HL-60/S4 treated with phorbol 12-myristate 13-acetate at 8.2 ng/mL for 4 days and 3 days (cell line): ENCODE results near the gene TELO2.
"Not testable (repeated sequence)": the region's sequence is repeated elsewhere in the genome, so short reads cannot be mapped to it uniquely, and the experiment has no call there.

ENCODE experiments used
- in situ Hi-C: fragments of 300-500 bp; cut with MboI; formaldehyde crosslinking; loops from 2 replicates; pipeline ENCODE4 v1.15.0; 2022; ENCODE audit warnings: low sequenced_read_pairs

The TELO2 gene

DNA sequence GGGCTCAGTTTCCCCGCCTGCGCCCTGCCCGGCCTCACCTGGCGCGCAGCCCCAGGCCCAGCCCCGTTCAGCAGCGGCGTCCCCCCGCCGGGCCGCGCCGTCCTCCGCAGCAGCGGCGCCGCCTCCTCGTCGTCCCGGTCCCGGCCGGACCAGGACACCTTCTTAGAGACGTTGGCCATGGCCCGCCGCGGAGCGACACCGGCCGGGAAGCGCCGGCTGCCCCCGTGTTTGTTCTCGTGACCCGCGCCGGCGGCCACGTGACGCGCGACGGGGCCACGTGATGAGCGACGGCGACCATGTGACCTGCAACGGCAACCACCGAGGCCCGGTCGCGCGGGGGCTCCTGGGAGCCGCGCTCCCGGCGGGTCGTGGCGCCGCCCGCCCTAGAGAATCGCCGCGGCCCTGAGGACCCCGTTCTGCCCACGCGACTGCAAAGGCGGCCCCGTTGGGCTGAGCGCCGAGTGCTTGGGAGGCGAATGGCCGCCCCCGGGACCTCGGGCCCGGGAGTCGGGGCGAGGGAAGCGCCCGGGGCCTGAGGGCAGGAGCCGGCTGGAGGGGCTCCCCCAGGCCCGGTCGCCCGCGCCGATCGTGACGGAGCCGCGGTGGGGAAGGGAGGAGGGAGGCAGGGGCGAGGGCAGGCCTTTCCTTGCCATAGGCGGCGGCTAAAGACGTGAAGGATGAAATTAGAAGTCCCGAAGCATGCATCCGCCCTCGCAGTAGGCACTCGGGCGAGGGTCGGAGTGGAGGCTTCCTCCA is 18.2 kb upstream of the TELO2 start, which contains the start of gene CLCN7:
Gene CLCN7, minus strand, starts transcription at position 233 of the 756 bp plus-strand sequence. Its CDS starts 54 bp downstream, at position 179.
- in situ Hi-C loops: no loop called here

DNA sequence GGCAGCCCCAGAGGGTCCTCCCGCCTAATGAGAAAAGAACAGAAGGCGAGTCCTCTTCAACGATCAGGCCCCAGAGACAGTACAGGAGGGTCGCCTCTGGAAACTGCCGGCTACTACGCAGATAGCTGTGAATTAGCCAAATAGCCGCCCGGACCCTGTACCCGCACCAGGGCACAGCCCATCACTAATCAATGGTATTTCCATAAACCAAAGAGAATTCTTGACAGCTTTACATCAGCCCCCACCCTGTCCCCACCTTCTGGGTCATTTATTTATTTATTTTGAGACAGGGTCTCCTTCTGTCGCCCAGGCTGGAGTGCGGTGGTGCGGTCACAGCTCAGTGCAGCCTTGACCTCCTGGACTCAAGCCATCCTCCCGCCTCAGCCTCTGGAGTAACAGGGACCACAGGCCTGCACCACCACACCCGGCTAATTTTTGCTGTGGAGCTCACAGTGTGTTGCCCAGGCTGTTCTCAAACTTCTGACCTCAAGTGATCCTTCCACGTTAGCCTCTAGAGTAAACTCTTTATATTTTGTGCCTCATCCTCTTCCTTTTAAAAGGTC is 17.5 kb upstream of the TELO2 start:
- in situ Hi-C loops: no loop called here

DNA sequence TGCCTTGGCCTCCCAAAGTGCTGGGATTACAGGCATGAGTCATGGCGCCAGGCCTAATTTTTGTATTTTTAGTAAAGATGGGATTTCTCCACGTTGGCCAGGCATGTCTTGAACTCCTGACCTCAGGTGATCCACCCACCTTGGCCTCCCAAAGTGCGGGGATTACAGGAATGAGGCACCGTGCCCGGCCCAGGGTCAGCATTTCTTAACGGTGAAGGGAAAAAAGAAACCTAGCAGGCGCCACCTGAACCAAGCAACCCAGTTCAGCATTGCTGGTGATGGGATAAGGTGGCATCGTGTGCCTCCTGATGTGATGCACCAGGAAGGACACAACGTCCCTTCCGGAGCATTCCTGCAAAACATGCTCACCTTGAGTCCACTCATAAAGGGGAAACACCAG is 16.1 kb upstream of the TELO2 start:
- in situ Hi-C loops: no loop called here

DNA sequence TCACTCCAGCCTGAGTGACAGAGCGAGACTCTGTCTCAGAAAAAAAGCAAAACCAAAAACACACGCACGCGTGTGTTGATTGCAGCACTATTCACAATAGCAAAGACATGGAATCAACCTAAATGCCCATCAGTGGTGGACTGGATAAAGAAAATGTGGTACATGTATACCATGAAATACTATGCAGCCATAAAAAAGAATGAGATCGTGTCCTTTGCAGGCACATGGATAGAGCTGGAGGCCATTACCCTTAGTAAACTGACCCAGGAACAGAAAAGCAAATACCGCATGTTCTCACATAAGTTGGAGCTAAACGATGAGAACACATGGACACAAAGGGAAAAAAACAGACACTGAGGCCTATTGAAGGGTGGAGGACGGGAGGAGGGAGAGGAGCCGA is 14.2 kb upstream of the TELO2 start:
- in situ Hi-C loops: not testable (repeated sequence)

DNA sequence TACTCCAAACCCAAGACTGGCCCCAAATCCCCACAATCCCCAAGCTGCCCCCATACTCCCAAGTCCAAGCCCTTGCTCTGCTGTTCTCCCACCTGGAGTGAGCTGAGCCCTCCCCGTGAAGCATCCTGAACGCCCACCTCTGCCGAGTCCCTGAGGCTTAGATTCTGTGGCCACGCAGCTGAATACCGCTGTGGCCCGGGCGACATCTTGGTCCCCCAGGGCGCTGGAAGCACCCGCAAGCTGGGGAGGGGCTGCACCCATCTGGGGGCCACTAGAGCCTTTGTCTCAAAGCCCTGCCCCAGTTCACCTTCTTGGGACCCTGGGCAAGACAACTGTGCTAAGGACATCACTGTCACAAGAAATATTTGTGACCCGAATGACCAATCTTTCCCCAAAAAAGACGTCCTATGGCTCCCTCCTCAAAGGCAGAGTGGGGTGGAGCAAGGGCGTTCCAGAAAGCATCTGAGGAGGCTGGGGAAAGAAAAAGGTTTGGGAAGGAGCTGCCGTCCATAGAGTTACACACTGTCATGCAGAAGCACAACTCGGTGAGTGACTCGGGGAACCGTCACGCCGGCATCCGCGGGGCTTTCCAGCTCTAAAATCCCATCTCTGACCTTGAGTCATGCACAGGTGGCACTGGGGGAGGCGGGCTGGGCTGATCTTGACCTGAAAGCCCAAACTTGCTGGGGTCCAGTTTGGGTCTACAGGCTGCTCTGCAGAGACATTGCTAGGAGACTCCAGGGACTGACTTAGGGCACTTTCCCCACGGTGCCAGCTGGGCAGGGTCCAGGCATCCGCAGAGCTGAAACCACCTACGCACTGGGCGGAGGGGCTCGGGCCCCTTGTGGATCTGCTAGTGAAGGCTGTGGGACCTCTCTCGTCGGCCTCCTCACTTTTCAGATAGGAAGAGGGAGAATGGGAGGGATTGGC is 11.0 kb upstream of the TELO2 start:
- in situ Hi-C loops: no loop called here

DNA sequence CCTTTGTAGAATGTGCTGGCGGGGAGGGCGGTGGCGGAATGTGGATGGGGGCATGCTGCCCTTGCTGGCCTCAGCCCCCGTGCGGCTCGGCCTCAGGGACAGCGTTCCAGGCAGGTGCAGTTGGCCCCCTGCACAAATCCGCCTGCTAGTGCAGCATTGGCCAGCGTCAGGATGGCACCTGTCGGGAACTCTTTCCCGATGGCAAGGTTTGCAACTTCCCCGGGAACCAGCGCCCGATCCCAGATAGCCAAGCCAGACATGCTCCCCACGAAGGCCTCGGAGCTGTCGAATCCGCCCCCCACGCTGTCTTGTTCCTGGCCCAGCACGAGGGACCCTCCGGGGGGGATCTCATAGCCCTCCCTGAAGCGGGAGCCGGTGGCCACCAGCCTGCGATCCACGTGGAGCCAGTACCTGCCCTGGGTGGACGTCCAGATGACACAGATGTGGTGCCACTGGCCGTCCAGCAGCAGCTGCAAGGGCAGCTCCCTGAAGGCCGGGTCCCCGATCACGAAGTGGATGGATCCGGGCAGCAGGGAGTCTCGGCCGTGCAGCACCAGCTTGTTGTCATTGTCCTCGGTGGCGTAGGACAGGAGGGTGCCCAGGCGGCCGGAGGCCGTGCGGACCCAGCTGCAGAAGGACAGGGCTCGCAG is 7.2 kb upstream of the TELO2 start:
- in situ Hi-C loops: no loop called here

DNA sequence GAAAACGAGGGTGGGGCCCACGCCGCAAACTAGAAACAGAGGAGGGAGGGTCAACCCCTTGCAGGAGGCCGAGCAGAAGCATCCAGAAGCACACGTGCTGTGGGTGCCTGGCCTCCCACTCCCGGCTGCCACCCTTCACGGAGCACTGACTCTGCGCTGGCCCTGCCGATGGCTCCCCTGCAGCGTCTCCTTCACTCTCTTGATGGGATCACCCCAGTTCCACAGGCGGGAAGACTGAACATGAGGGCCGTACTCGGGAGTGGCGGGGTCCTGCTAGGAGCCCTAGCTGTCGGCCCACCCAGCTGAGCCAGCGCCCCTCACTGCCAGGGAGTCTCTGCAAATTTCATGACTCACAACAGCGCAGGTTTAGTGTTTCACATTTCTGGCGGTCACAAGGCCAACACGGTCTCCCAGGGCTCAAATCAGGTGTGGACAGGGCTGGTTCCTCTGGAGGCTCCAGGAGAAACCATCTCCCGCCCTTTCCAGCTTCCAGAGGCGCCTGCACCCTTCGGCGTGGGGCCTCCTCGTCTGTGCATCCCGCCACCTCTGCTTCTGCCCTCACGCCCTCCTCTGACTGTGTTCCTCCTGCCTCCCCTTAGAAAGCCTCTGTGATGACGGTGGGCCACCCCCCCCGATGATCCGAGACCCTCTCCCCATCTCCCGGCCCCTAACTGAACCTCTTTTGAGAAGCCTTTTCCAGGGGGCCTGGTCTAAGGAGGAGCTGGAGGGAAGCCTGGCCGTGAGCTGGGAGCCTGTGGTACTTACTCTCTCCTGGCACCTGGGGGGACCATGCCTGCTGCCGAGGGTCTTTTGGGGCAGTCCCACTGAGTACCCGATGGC is 6.4 kb upstream of the TELO2 start:
- in situ Hi-C loops: no loop called here

DNA sequence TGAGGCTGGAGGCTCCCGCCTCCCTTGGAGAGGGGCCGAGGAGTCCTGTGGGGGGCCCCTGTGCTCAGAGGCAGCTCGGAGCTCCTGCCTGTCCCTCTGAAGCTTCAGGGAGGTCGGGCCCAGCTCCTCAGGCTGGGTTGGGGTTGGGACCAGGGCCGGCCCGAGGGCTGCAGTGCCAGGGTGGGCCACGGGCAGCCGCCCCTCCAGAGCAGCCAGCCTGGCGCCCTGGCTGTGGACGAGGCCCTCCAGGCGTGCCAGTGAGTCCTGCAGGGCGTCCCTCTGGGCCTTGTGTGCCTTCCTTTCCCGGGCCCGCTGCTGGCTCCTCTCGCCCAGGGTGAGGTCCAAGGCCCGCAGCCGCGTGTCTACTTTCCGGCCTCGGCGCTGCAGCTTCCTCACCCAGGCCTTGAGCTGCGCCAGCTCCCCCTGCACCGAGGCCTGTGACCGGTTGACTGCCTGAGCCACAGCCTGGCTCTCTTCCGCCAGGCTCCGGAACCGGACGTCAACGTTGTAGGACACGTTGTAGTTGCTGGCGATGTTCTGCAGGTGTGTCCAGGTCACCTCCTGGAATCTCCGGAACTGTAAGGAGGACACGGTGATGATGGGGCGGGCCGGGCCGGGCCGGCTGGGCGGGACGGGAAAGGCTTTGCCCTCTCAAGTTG is 5.6 kb upstream of the TELO2 start:
- in situ Hi-C loops: no loop called here

DNA sequence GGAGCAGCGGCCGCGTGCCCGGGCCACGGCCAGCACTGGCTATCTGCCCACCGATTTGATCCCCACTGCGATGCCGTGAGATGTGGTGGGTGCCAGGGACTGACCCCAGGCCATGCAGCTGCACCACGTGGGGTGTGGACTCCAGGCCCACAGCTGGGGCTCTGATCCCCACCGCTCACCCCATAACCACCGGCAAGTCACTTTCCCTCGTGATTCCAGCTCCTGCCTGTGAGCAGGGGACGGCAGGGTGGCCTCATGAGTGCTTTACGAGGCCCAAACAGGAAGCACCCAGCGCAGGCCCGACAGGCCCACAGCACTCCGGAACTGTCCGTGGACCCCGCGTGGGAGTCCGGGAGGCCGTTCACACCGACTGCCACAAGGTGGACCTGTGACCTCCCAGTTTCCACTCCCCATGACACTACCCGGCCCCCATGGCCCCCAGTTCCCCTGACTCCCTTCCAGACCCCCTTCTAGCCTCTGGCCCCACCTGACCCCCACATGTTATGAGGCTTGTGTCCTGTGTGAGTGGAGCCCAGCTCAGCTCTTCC is 5.0 kb upstream of the TELO2 start:
- in situ Hi-C loops: no loop called here

DNA sequence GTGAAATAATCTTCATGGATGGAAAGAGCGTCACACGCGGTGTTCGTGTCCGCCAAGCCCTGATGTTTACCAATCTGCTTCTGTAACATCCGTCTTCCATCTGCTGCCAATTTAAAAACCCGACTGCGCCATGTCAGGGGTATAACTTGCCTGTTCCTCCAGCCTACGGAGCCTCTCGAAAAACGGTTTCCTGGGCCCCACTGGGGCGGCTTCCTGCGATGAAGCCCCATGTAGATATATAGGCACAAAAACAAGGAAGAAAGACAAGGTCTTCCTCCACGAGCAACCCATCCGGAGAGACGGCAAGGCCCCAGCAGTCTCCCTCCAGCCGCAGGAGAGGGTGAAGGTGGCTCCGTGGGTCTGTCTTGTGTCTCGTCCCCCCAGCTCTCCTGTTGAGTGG is 4.5 kb upstream of the TELO2 start, which contains the start of gene PTX4:
Gene PTX4, minus strand, starts transcription at position 326 of the 400 bp plus-strand sequence. Its CDS starts 35 bp downstream, at position 291.
- in situ Hi-C loops: no loop called here

DNA sequence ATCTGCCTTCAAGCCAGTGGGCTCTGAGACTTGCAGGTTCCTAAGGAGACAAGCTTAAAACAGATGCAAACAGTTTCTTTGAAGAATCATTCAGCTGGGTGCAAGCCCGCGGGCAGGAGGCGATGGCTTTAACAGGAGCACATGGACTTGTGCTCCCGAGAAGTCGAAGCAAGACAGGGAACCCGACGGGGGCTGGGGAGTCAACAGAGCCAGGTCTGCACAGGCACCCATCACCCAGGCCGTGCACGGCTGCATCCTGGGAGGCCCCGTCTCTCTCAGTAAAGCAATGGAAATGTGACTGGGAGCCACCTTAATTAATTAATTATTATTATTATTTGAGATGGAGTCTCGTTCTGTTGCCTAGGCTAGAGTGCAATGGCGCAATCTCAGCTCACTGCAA is 4.1 kb upstream of the TELO2 start:
- in situ Hi-C loops: no loop called here

DNA sequence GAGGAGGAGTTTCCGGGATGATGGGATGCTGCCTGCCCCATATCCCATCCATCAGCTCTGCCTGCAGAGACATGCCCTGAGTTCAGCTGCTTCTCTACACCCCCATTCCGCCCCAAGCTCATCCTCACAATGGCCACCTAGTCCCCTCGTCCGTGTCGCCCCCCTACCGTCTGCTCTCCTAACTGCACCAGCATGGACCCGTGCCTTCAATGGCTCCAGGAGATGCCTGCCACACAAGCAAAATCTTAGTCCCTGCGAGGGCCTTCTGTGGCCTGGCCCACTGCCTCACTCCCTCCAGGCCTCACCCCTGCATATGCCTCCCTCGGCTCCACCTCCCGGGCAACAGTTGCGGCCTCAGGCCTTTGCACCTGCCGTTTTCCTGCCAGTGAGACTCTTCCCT is 1.8 kb upstream of the TELO2 start:
- in situ Hi-C loops: no loop called here

DNA sequence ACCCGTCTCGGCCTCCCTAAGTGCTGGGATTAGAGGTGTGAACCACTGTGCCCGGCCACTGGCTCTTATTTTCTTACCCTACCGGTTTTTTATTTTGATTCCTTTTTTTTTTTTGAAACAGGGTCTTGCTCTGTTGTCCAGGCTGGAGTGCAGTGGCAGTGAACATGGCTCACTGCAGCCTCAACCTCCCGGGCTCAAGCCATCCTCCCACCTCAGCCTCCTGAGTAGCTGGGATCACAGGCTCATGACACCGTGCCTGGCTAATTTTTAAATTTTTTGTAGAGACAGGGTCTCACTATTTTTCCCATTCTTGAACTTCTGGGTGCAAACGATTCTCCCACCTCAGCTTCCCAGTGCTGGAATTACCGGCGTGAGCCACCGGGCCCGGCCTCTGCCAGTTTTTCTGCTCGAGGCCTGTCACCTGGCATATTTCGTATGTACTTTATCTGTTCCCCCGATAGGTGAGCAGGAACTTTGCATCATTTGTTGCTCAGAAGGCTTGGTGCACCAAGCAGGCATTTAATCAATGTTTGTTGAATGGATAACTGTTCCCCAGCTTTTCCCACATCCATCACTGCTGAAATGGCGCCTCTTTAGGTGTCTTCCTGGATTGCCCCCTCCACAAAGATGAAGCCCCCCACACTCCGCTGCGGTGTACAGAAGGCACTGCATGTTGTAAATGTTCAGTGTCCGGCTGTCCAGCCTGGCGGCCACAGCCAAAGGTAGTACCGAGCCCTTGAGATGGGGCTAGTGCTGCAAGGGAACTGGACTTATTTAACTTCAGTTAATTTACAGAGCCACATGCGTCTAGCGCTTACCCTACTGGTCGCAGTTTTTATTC is 858 bp upstream of the TELO2 start:
- in situ Hi-C loops: no loop called here

DNA sequence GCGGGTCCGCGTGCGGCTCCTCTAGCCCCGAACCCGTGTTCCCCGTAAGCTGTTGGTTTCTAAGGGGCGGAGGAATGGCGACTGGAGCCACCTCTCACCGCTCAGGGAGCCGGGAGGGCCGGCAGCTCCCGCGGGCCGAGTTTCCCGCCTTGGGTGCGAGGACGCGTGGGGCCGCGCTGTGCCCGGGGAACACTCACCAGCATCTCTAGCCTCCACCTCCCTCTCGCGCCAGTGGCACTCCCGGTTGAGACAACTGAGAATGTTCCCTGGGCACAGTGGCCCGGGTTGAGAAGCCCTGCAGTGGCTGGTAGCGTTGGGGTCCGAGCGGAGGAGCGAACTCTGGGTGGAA is 560 bp downstream of the TELO2 start:
- in situ Hi-C loops: no loop called here

DNA sequence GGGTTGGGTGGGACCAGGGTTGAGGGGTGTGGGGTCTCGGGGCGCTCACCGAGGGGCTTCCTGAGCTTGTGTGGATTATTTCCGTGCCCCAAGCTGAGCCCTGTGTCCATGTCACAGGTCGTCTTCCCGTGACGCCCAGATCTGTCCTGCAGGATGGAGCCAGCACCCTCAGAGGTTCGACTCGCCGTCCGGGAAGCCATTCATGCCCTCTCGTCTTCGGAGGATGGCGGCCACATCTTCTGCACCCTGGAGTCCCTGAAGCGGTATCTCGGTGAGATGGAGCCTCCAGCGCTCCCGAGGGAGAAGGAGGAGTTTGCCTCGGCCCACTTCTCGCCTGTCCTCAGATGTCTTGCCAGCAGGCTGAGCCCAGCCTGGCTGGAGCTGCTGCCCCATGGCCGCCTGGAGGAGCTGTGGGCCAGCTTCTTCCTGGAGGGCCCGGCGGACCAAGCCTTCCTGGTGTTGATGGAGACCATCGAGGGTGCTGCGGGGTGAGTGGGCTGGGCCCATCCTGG is 1.0 kb downstream of the TELO2 start:
- in situ Hi-C loops: no loop called here

DNA sequence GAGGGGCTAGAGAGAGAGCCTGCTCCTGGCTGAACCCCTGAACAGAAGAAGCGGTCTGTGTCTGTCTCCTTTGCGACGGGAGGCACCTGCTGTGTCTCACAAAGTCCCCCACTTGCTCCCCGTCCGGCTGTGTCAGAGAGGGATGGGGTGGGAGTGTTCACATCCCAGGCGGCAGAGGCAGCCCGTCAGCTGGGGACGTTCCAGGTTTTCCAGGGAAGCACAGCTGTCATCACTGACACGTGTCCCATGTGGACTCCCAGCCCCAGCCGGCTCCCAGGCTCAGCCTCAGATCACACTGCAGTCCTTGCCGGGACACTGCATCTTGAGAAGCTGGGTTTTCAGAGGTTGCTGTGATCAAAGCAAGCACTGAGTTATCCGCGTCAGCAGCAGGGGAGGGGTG is 1.6 kb downstream of the TELO2 start:
- in situ Hi-C loops: no loop called here

DNA sequence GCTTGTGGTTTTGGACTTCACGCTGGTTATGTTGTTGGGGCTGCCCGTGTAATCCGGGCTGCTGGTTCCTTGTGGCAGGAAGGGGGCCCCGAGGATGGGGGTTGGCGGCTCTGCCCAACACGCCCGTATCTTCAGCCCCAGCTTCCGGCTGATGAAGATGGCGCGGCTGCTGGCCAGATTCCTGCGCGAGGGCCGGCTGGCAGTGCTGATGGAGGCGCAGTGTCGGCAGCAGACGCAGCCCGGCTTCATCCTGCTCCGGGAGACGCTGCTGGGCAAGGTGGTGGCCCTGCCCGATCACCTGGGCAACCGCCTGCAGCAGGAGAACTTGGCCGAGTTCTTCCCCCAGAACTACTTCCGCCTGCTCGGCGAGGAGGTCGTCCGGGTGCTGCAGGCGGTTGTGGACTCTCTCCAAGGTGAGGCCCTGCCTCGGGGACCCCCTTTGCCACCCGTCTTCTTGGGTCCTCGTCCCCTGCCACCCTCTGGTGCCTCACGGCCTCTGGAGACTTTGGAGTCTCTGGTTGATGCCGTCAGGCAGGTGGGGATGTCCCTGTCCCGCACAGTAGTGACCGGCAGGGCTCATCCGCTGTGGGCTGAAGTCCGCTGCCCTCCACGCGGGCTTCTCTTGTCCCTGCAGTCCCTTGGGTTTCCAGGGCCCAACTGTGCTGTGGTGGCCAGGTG is 2.2 kb downstream of the TELO2 start:
- in situ Hi-C loops: no loop called here

DNA sequence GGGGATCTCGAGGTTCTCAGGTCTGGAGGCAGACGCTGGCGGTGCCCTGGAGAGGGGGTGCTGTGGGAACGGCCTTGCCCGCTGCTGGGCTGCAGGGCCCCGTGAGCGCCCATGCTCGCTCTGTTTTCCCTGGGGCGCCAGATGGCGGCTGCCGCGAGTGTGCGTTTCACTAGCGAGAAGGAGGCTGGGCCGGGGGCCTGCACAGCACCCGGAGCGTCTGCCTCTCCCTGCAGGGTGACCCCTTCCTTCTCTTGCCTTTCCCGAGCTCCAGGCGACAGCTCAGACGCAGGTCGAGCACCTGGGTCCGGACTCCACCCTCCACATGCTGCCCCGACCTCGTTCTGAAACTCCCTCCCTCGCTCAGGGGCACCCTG is 2.7 kb downstream of the TELO2 start:
- in situ Hi-C loops: no loop called here
